Measurements from ENCODE around the gene DOCK1.

GRCh38 chr10:127343821-127344220 is 438.6 kb downstream of the DOCK1 start:
- TF ChIP-seq GATA2 (IDR thresholded peaks at IDR 0.05; ENCODE audit: low read depth, low read length), result no peak
- no peak for TF ChIP-seq GATA3 (IDR thresholded peaks at IDR 0.05; ENCODE audit: low read depth, low read length)
